ENCODE data around the gene CLEC3B. TPM values are rescaled to one million over a fixed set of nuclear protein-coding genes. Genes with fewer than 3 reads are reported as not detected.
"Not testable (repeated sequence)": the region's sequence is repeated elsewhere in the genome, so short reads cannot be mapped to it uniquely, and the experiment has no call there.

The CLEC3B gene
- total RNA-seq, 4 donors from 2014 or later, result 11.6 to 47.9 (median 32.7) TPM

DNA sequence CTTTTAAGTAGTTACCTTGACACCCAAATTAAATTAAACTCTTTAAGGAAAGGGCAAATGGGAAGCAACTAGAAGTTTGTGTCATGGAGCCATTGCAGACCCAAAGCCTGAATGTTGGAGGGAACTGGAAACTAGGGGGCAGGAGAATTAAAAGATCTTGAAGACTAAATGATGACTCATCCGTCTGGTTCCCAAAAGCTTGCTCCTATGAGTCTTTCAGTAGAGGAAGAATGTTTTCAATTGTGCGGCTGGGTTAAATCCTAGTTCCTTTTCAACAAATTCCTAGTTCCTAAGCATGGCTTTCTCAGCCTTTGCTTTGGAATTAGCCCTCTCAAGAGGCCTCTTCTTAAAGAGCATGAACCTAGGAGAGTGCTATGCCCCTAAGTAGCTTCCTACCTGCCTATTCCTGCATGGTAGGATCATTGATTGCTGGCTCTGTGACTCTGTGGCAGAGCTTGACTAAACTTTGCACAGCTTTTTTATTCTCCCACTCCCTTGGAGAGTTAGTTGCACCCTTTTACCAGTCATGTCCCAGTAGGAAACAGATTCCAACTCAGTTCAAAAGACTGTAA is 17.7 kb downstream of the CLEC3B start:
- Histone ChIP-seq H3K27ac (no peak overlapping the region), H3K4me1 (peaks cover 0 to 4% (median 0%) of the 10 kb centered on the region in 4 donors), H3K9me3 (no peaks in the 10 kb centered on the region), H3K4me3 (no peak overlapping the region), H3K36me3 (no peaks in the 10 kb centered on the region), H3K27me3 (no peaks in the 10 kb centered on the region)
- TF ChIP-seq POLR2A (IDR thresholded peaks at IDR 0.05), result no peak
- peak in 1 of 6 experiments; percentile 11 for TF ChIP-seq CTCF (IDR thresholded peaks at IDR 0.05)
- no peak for DNase-seq

- no peaks in the 10 kb centered on the region for H3K9me3 ChIP-seq
- H3K36me3 ChIP-seq, result no peaks in the 10 kb centered on the region
- H3K27ac ChIP-seq, result no peak overlapping the region
- no peak for TF ChIP-seq POLR2A (IDR thresholded peaks at IDR 0.05)
- TF ChIP-seq CTCF (IDR thresholded peaks at IDR 0.05), result no peak
- no peak overlapping the region for H3K4me3 ChIP-seq
- H3K4me1 ChIP-seq, result no peaks in the 10 kb centered on the region
- no peak for DNase-seq
- H3K27me3 ChIP-seq, result no peaks in the 10 kb centered on the region
Observed at GRCh38 chr3:45048244-45048643, 22.1 kb downstream of the CLEC3B start.

DNA sequence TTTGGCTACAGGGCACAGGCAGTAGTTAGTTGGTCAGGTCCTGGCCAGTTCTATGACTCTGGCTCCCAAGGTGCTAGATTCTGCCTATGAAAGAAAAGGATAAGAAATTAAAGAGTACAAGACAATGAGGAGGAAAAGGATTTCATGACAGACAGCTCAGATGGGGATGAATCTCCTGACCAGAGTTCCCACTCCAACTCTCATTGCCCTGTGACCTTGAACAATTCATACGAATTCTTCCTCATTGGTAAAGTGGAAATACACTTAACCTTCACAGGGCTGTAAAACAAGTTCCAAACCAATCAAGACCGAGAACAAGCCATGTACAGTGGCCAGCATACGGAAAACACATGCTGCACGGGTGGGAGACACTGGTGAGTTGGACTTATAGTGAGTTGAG is 23.7 kb downstream of the CLEC3B start:
- no peak overlapping the region for H3K4me3 ChIP-seq
- H3K4me1 ChIP-seq, result no peaks in the 10 kb centered on the region
- no peak for DNase-seq
- TF ChIP-seq POLR2A (IDR thresholded peaks at IDR 0.05) (no peak), CTCF (IDR thresholded peaks at IDR 0.05) (no peak)
- H3K27ac ChIP-seq, result no peak overlapping the region
- no peaks in the 10 kb centered on the region for H3K36me3 ChIP-seq
- no peaks in the 10 kb centered on the region for H3K9me3 ChIP-seq
- H3K27me3 ChIP-seq, result no peaks in the 10 kb centered on the region

DNA sequence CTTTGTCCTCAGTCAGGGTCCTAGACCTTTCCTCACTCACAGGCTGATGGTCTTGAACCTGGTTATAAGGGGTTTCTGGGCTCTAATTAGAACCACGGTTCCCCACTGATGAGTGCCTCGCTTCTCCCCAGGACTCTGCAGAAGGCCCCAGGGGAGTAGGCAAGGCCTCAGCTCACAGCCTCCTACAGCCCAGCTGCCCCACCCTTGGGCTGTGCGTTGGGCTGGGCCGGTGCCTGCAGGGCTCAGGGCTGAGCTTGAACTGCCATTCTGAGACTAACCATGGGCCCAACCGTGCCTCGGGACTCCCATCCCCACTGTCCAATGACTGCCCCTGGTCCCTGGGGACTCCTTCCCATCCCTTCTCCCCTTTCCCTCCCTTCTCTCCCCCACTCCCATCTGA is 25.6 kb downstream of the CLEC3B start:
- no peak overlapping the region for H3K27ac ChIP-seq
- no peaks in the 10 kb centered on the region for H3K27me3 ChIP-seq
- TF ChIP-seq POLR2A (IDR thresholded peaks at IDR 0.05), result no peak
- no peak for TF ChIP-seq CTCF (IDR thresholded peaks at IDR 0.05)
- no peak for DNase-seq
- no peak overlapping the region for H3K4me3 ChIP-seq
- no peaks in the 10 kb centered on the region for H3K36me3 ChIP-seq
- no peaks in the 10 kb centered on the region for H3K4me1 ChIP-seq
- H3K9me3 ChIP-seq, result no peaks in the 10 kb centered on the region

DNA sequence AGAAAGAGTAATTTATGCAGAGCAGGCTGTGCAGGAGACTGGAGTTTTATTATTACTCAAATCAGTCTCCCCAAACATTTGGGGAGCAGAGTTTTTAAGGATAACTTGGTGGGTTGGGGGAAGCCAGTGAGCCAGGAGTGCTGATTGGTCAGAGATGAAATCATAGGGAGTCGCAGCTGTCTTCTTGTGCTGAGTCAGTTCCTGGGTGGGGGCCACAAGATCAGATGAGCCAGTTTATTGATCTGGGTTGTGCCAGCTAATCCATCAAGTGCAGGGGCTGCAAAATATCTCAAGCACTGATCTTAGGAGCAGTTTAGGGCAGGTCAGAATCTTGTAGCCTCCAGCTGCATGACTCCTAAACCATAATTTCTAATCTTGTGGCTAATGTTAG is 27.7 kb downstream of the CLEC3B start:
- not testable (repeated sequence) for H3K27me3 ChIP-seq, H3K9me3 ChIP-seq, H3K4me3 ChIP-seq, DNase-seq, H3K27ac ChIP-seq, H3K36me3 ChIP-seq, H3K4me1 ChIP-seq

GRCh38 chr3:45054196-45054857 is 28.2 kb downstream of the CLEC3B start:
- TF ChIP-seq POLR2A (IDR thresholded peaks at IDR 0.05), result no peak
- no peak for TF ChIP-seq CTCF (IDR thresholded peaks at IDR 0.05)
- no peaks in the 10 kb centered on the region for H3K9me3 ChIP-seq
- H3K4me3 ChIP-seq, result no peak overlapping the region
- H3K36me3 ChIP-seq, result no peaks in the 10 kb centered on the region
- H3K4me1 ChIP-seq, result no peaks in the 10 kb centered on the region
- H3K27me3 ChIP-seq, result no peaks in the 10 kb centered on the region
- DNase-seq, result no peak
- H3K27ac ChIP-seq, result no peak overlapping the region
